Ovary (tissue), 3 donors: Measurements from ENCODE around the gene DYRK2.

Experiments used
- EP300 ChIP-seq: sonication (generic); formaldehyde crosslinking; IDR thresholded peaks from one replicate; pipeline ENCODE4 v1.6.1; 2017; ENCODE audit warnings: antibody characterized with exemption
- POLR2A ChIP-seq: fragments of 450-650 bp; IDR thresholded peaks from one replicate; pipeline ENCODE4 v1.6.1; 2017; ENCODE audit warnings: antibody characterized with exemption, mild to moderate bottlenecking, moderate library complexity
- TF ChIP-seq, protein P1 (sequence below), 3 donors: fragments of 450-650 bp in 2 of 3; fragments of 200-600 bp in 1 of 3; IDR thresholded peaks; one replicate each; pipeline versions ENCODE4 v1.5.1 to v1.8.0; 2016 to 2022; ENCODE audit warnings: antibody characterized with exemption in 3 of 3, mild to moderate bottlenecking in 1 of 3
- donor health status: DM: no; HTN: no; CAD: no.

DNA sequence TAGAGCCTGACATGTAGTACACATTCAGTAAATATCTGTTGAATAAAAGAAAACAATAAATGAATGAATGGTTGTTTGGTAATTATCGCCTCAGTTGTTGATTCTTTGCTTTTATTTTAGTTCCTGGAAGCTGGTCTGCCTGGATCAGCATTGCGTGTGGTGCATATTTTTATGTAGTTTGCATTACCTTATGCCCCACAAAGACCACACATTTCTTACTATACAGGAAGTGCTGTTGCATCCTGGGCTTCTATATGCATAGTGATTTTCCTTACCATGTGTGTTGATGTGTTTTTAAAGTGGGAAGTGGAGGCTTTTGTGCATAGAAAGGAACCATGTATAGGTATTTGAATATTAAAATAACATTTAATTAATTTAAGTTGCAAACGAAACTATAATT, 43.6 kb downstream of the DYRK2 start:
- TF ChIP-seq, protein P1, sequence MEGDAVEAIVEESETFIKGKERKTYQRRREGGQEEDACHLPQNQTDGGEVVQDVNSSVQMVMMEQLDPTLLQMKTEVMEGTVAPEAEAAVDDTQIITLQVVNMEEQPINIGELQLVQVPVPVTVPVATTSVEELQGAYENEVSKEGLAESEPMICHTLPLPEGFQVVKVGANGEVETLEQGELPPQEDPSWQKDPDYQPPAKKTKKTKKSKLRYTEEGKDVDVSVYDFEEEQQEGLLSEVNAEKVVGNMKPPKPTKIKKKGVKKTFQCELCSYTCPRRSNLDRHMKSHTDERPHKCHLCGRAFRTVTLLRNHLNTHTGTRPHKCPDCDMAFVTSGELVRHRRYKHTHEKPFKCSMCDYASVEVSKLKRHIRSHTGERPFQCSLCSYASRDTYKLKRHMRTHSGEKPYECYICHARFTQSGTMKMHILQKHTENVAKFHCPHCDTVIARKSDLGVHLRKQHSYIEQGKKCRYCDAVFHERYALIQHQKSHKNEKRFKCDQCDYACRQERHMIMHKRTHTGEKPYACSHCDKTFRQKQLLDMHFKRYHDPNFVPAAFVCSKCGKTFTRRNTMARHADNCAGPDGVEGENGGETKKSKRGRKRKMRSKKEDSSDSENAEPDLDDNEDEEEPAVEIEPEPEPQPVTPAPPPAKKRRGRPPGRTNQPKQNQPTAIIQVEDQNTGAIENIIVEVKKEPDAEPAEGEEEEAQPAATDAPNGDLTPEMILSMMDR (IDR thresholded peaks at IDR 0.05): no peak
- TF ChIP-seq EP300 (no peak), POLR2A (no peak)
